Endothelial cell (in vitro differentiated cells): Measurements from ENCODE around the gene ST7. TPM values are rescaled to one million over a fixed set of nuclear protein-coding genes. Genes with fewer than 3 reads are reported as not detected.
A peak's percentile ranks its signal among the peaks of the same experiment; 100 is the strongest.

Experiments
- DNase-seq: peaks from one replicate; pipeline ENCODE4 v3.0.0; 2021; ENCODE audit warnings: low spot score
- H3K27ac Mint-ChIP-seq: one replicate; pipeline ENCODE4 v1.8.0; 2021; ENCODE audit warnings: mixed read lengths, inconsistent platforms; ENCODE audit not compliant: unreplicated experiment
- H3K27me3 Mint-ChIP-seq: one replicate; pipeline ENCODE4 v1.8.0; 2021; ENCODE audit warnings: mild to moderate bottlenecking, moderate library complexity, mixed read lengths, inconsistent platforms; ENCODE audit not compliant: unreplicated experiment
- H3K36me3 Mint-ChIP-seq: one replicate; pipeline ENCODE4 v1.8.0; 2021; ENCODE audit warnings: mild to moderate bottlenecking, low read depth, mixed read lengths, inconsistent platforms; ENCODE audit not compliant: unreplicated experiment
- H3K4me1 Mint-ChIP-seq: one replicate; pipeline ENCODE4 v1.8.0; 2021; ENCODE audit warnings: mild to moderate bottlenecking, mixed read lengths, inconsistent platforms; ENCODE audit not compliant: unreplicated experiment
- H3K4me3 Mint-ChIP-seq: one replicate; pipeline ENCODE4 v1.8.0; 2021; ENCODE audit warnings: mild to moderate bottlenecking, mixed read lengths, inconsistent platforms; ENCODE audit not compliant: unreplicated experiment
- H3K9me3 Mint-ChIP-seq: one replicate; pipeline ENCODE4 v1.8.0; 2021; ENCODE audit warnings: mixed read lengths, inconsistent platforms; ENCODE audit not compliant: unreplicated experiment
- CTCF ChIP-seq: fragments of 200-600 bp; sonication (generic); IDR thresholded peaks from one replicate; pipeline ENCODE4 v1.5.0; 2021; ENCODE audit warnings: antibody characterized with exemption; ENCODE audit not compliant: unreplicated experiment
- total RNA-seq: library from RNA; stranded (reverse); fragmentation: NEBNext Ultra II Directional; extraction: Animal tissue kit (Norgen Biotek cat#: 25700); gene quantifications from one replicate; pipeline ENCODE4 v1.2.1, GENCODE V29; 2021; ENCODE audit not compliant: unreplicated experiment

Gene ST7
- total RNA-seq, 1 donor from 2014 or later: 44.1 TPM

GRCh38 chr7:117127585-117128168 lies 174.4 kb downstream of the ST7 start:
- H3K4me1 Mint-ChIP-seq: peaks cover 32% of the 10 kb centered on the region

GRCh38 chr7:117129521-117129955 lies 176.2 kb downstream of the ST7 start:
- peaks cover 27% of the 10 kb centered on the region for H3K4me1 Mint-ChIP-seq
- H3K27me3 Mint-ChIP-seq: no peaks in the 10 kb centered on the region

More at GRCh38 chr7:117127585-117128168, 174.4 kb downstream of the ST7 start:
- H3K27ac Mint-ChIP-seq: no peak overlapping the region
- H3K27me3 Mint-ChIP-seq: no peaks in the 10 kb centered on the region
- peak; percentile 91 for TF ChIP-seq CTCF
- H3K4me3 Mint-ChIP-seq: no peak overlapping the region
- peak; percentile 46 for DNase-seq
- H3K9me3 Mint-ChIP-seq: no peaks in the 10 kb centered on the region
- H3K36me3 Mint-ChIP-seq: no peaks in the 10 kb centered on the region

GRCh38 chr7:117130262-117130661 lies 177.0 kb downstream of the ST7 start:
- Mint-ChIP-seq H3K4me3 (no peak overlapping the region), H3K9me3 (no peaks in the 10 kb centered on the region), H3K36me3 (peaks cover 20% of the 10 kb centered on the region), H3K4me1 (peaks cover 27% of the 10 kb centered on the region), H3K27ac (no peak overlapping the region), H3K27me3 (no peaks in the 10 kb centered on the region)
- no peak for DNase-seq
- TF ChIP-seq CTCF: no peak

More at GRCh38 chr7:117129521-117129955, 176.2 kb downstream of the ST7 start:
- Mint-ChIP-seq H3K9me3 (no peaks in the 10 kb centered on the region), H3K4me3 (no peak overlapping the region), H3K27ac (no peak overlapping the region), H3K36me3 (peaks cover 14% of the 10 kb centered on the region)
- no peak for TF ChIP-seq CTCF
- no peak for DNase-seq

- Mint-ChIP-seq H3K36me3 (peaks cover 28% of the 10 kb centered on the region), H3K4me1 (peaks cover 24% of the 10 kb centered on the region), H3K27me3 (no peaks in the 10 kb centered on the region), H3K9me3 (no peaks in the 10 kb centered on the region), H3K4me3 (no peak overlapping the region), H3K27ac (peak overlapping the region; percentile 78)
- TF ChIP-seq CTCF: no peak
- DNase-seq: no peak
These were observed 179.2 kb downstream of the ST7 start for GRCh38 chr7:117132321-117133120.

GRCh38 chr7:117133125-117133524 lies 179.8 kb downstream of the ST7 start:
- DNase-seq: no peak
- peaks cover 28% of the 10 kb centered on the region for H3K36me3 Mint-ChIP-seq
- TF ChIP-seq CTCF: no peak
- H3K27ac Mint-ChIP-seq: peak overlapping the region; percentile 7
- no peaks in the 10 kb centered on the region for H3K27me3 Mint-ChIP-seq
- H3K4me1 Mint-ChIP-seq: peaks cover 28% of the 10 kb centered on the region
- no peak overlapping the region for H3K4me3 Mint-ChIP-seq
- H3K9me3 Mint-ChIP-seq: no peaks in the 10 kb centered on the region
